HEK293T (cell line): ENCODE data around the gene DEFB124.
"Not testable (repeated sequence)": the region's sequence is repeated elsewhere in the genome, so short reads cannot be mapped to it uniquely, and the experiment has no call there.

Source experiments
- BHLHE40 ChIP-seq: fragments of 450-650 bp; IDR thresholded peaks from 2 replicates; pipeline ENCODE4 v1.6.1; 2016; ENCODE audit warnings: mild to moderate bottlenecking, moderate library complexity, borderline replicate concordance
- FOXA1 ChIP-seq: fragments of 450-650 bp; IDR thresholded peaks from 2 replicates; pipeline ENCODE4 v1.6.1; 2016; ENCODE audit warnings: mild to moderate bottlenecking
- FOXK2 ChIP-seq: fragments of 450-650 bp; IDR thresholded peaks from 2 replicates; pipeline ENCODE4 v1.6.1; 2016; ENCODE audit warnings: mild to moderate bottlenecking
- FOXM1 ChIP-seq: fragments of 450-650 bp; IDR thresholded peaks from 2 replicates; pipeline ENCODE4 v1.6.1; 2017; ENCODE audit warnings: mild to moderate bottlenecking, borderline replicate concordance
- HDGF ChIP-seq: fragments of 450-650 bp; IDR thresholded peaks from 2 replicates; pipeline ENCODE4 v1.6.1; 2017; ENCODE audit warnings: antibody characterized with exemption, borderline replicate concordance
- L3MBTL2 ChIP-seq: fragments of 450-650 bp; conservative IDR thresholded peaks from 2 replicates; pipeline ENCODE4 v1.6.1; 2016; ENCODE audit warnings: mild to moderate bottlenecking
- NFRKB ChIP-seq: fragments of 450-650 bp; IDR thresholded peaks from 2 replicates; pipeline ENCODE4 v1.6.1; 2016; ENCODE audit warnings: mild to moderate bottlenecking, moderate library complexity
- SP1 ChIP-seq: fragments of 450-650 bp; IDR thresholded peaks from 2 replicates; pipeline ENCODE4 v1.6.1; 2017
- SUZ12 ChIP-seq: fragments of 450-650 bp; IDR thresholded peaks from 2 replicates; pipeline ENCODE4 v1.6.1; 2016; ENCODE audit warnings: mild to moderate bottlenecking
- TARDBP ChIP-seq: fragments of 450-650 bp; IDR thresholded peaks from 2 replicates; pipeline ENCODE4 v1.6.1; 2016
- TF ChIP-seq, protein P1 (sequence below): fragments of 450-650 bp; IDR thresholded peaks from 2 replicates; pipeline ENCODE4 v1.6.1; 2016

DNA sequence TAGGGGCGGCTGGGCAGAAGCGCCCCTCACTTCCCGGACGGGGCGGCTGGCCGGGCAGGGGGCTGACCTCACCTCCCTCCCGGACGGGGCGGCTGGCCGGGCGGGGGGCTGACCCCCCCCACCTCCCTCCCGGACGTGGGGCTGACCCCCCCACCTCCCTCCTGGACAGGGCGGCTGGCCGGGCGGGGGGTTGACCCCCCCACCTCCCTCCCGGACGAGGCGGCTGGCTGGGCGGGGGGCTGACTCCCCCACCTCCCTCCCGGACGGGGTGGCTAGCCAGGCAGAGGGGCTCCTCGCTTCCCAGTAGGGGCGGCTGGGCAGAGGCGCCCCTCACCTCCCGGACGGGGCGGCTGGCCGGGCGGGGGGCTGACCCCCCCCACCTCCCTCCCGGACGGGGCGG lies 4.0 kb downstream of the DEFB124 start:
- not testable (repeated sequence) for TF ChIP-seq SP1, FOXK2, NFRKB, SUZ12, HDGF, L3MBTL2, FOXM1, BHLHE40, FOXA1, TARDBP
- TF ChIP-seq, protein P1, sequence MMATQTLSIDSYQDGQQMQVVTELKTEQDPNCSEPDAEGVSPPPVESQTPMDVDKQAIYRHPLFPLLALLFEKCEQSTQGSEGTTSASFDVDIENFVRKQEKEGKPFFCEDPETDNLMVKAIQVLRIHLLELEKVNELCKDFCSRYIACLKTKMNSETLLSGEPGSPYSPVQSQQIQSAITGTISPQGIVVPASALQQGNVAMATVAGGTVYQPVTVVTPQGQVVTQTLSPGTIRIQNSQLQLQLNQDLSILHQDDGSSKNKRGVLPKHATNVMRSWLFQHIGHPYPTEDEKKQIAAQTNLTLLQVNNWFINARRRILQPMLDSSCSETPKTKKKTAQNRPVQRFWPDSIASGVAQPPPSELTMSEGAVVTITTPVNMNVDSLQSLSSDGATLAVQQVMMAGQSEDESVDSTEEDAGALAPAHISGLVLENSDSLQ = not testable (repeated sequence)
